Keratinocyte (primary cell): ENCODE data around the gene QPCT. TPM values are rescaled to one million over a fixed set of nuclear protein-coding genes. Genes with fewer than 3 reads are reported as not detected.

ENCODE experiments used
- DNase-seq: peaks from one replicate; pipeline ENCODE4 v3.0.0-alpha.2; 2011; ENCODE audit warnings: low read depth, missing footprints, low spot score
- FAIRE-seq: peaks from 2 replicates; lab custom pipeline; 2011; peaks lifted over from hg19 to GRCh38; lab: Jason Lieb, UNC
- H2AFZ ChIP-seq: 2 replicates; pipeline ENCODE4 v1.6.0; 2012; ENCODE audit warnings: low read length, control low read depth, inconsistent platforms; ENCODE audit not compliant: control insufficient read depth
- H3K27ac ChIP-seq: 2 replicates; pipeline ENCODE4 v1.5.1; 2011; ENCODE audit warnings: low read length; ENCODE audit not compliant: control insufficient read depth, insufficient read depth
- H3K27me3 ChIP-seq: 3 replicates; pipeline ENCODE4 v1.6.0; 2011; ENCODE audit warnings: low read length; ENCODE audit not compliant: control insufficient read depth, insufficient read depth; ENCODE audit errors: extremely low read depth
- H3K36me3 ChIP-seq, 2 experiments: 2 replicates in 1 of 2; 3 replicates in 1 of 2; pipeline ENCODE4 v1.5.1; 2011; ENCODE audit warnings: low read length in 2 of 2, mild to moderate bottlenecking in 1 of 2; ENCODE audit not compliant: control insufficient read depth in 2 of 2, insufficient read depth in 2 of 2; ENCODE audit errors: extremely low read depth in 1 of 2
- H3K4me1 ChIP-seq: 3 replicates; pipeline ENCODE4 v1.5.1; 2011; ENCODE audit warnings: low read length; ENCODE audit not compliant: control insufficient read depth, insufficient read depth; ENCODE audit errors: extremely low read depth
- H3K4me2 ChIP-seq: 3 replicates; pipeline ENCODE4 v1.6.0; 2011; ENCODE audit warnings: low read depth, low read length; ENCODE audit not compliant: control insufficient read depth, insufficient read depth; ENCODE audit errors: extremely low read depth
- H3K4me3 ChIP-seq, 3 experiments: fragments of 200-600 bp in 1 of 3; sonication (generic) in 1 of 3; 2 replicates in 2 of 3; 3 replicates in 1 of 3; pipeline ENCODE4 v1.5.1; 2011 to 2016; ENCODE audit warnings: low read length in 3 of 3, mild to moderate bottlenecking in 3 of 3, control low read depth in 2 of 3, inconsistent platforms in 1 of 3, low read depth in 1 of 3, mixed read lengths in 1 of 3, mixed run types in 1 of 3, moderate library complexity in 1 of 3; ENCODE audit not compliant: control insufficient read depth in 2 of 3, insufficient read depth in 2 of 3; ENCODE audit errors: extremely low read depth in 1 of 3
- H3K79me2 ChIP-seq: 2 replicates; pipeline ENCODE4 v1.6.0; 2012; ENCODE audit warnings: low read length; ENCODE audit not compliant: control insufficient read depth, insufficient read depth
- H3K9ac ChIP-seq: 3 replicates; pipeline ENCODE4 v1.6.0; 2011; ENCODE audit warnings: low read length; ENCODE audit not compliant: control insufficient read depth, insufficient read depth; ENCODE audit errors: extremely low read depth
- H3K9me1 ChIP-seq: 3 replicates; pipeline ENCODE4 v1.6.0; 2011; ENCODE audit warnings: low read length; ENCODE audit not compliant: control insufficient read depth, insufficient read depth; ENCODE audit errors: extremely low read depth
- H3K9me3 ChIP-seq: 2 replicates; pipeline ENCODE4 v1.5.1; 2012; ENCODE audit warnings: low read depth, low read length; ENCODE audit not compliant: control insufficient read depth
- H4K20me1 ChIP-seq: 3 replicates; pipeline ENCODE4 v1.6.0; 2011; ENCODE audit warnings: low read length; ENCODE audit not compliant: control insufficient read depth, insufficient read depth; ENCODE audit errors: extremely low read depth
- CTCF ChIP-seq, 3 experiments: IDR thresholded peaks in 1 of 3; conservative IDR thresholded peaks in 1 of 3; optimal IDR thresholded peaks in 1 of 3; 2 replicates in 2 of 3; 3 replicates in 1 of 3; pipeline versions ENCODE3 to v1.5.1; 2011; ENCODE audit warnings: low read length in 3 of 3, mild to moderate bottlenecking in 3 of 3, moderate library complexity in 2 of 3, control low read depth in 1 of 3, inconsistent platforms in 1 of 3; ENCODE audit not compliant: insufficient read depth in 2 of 3; ENCODE audit errors: extremely low read depth in 1 of 3
- EZH2 ChIP-seq: IDR thresholded peaks from one replicate; pipeline ENCODE4 v1.6.1; 2012; ENCODE audit warnings: inconsistent platforms, mild to moderate bottlenecking, low read length, moderate library complexity
- dilution Hi-C: fragments of 300-500 bp; cut with MboI; formaldehyde crosslinking; loops from one replicate; pipeline ENCODE4 v1.7.0; 2020; ENCODE audit warnings: low sequenced_read_pairs; ENCODE audit not compliant: extremely low pct_ligation_motif_present
- polyA plus RNA-seq, 5 experiments: library from polyadenylated mRNA; depleted of rRNA in 3 of 5; stranded (reverse) in 3 of 5; stranded (forward) in 1 of 5; unstranded in 1 of 5; fragments of >200 nt; gene quantifications; 1 replicate in 1 of 5; 2 replicates in 3 of 5; 3 replicates in 1 of 5; pipeline versions ENCODE4 v1.2.1 to v1.2.3, GENCODE V29; 2011 to 2012; ENCODE audit warnings: missing spikeins in 2 of 5, low read depth in 1 of 5, low replicate concordance in 1 of 5

The QPCT gene
- polyA plus RNA-seq, 1 donor (not counting 4 experiments of a cell fraction or from before 2014, with no cell fraction given): 11.6 TPM

GRCh38 chr2:37323781-37324535 is 20.5 kb upstream of the QPCT start:
- no peaks in the 10 kb centered on the region for H3K9me3 ChIP-seq
- peak overlapping the region; percentile 83 for H3K27ac ChIP-seq
- FAIRE-seq: no peak
- H2AFZ ChIP-seq: peak overlapping the region; percentile 82
- peaks cover 23% of the 10 kb centered on the region for H3K4me1 ChIP-seq
- no peaks in the 10 kb centered on the region for H3K27me3 ChIP-seq
- no peaks in the 10 kb centered on the region for H3K36me3 ChIP-seq
- peak overlapping the region; percentile 87 for H3K9ac ChIP-seq
- no peak for TF ChIP-seq EZH2
- TF ChIP-seq CTCF (optimal IDR thresholded peaks at IDR 0.05 in 1 of 3, IDR thresholded peaks at IDR 0.05 in 1 of 3, conservative IDR thresholded peaks at IDR 0.05 in 1 of 3; ENCODE audit: extremely low read depth in 1 of 3, insufficient read depth in 2 of 3, low read length in 3 of 3): no peak
- H4K20me1 ChIP-seq: no peaks in the 10 kb centered on the region
- dilution Hi-C loops: no loop called here
- no peaks in the 10 kb centered on the region for H3K9me1 ChIP-seq
- peak overlapping the region; percentile 88 for H3K4me2 ChIP-seq
- peak overlapping the region; percentile 72 to 89 (median 85) for H3K4me3 ChIP-seq
- peaks cover 49% of the 10 kb centered on the region for H3K79me2 ChIP-seq
- DNase-seq: no peak

GRCh38 chr2:37324536-37324785 is 20.0 kb upstream of the QPCT start:
- peaks cover 22% of the 10 kb centered on the region for H3K4me1 ChIP-seq
- no peaks in the 10 kb centered on the region for H3K36me3 ChIP-seq
- dilution Hi-C loops: no loop called here
- no peaks in the 10 kb centered on the region for H3K9me3 ChIP-seq
- peak overlapping the region; percentile 33 for H2AFZ ChIP-seq
- peaks cover 45% of the 10 kb centered on the region for H3K79me2 ChIP-seq
- H3K9me1 ChIP-seq: no peaks in the 10 kb centered on the region
- H3K27ac ChIP-seq: peak overlapping the region; percentile 83
- no peaks in the 10 kb centered on the region for H4K20me1 ChIP-seq
- no peak overlapping the region for H3K4me2 ChIP-seq
- TF ChIP-seq EZH2 (no peak), CTCF (optimal IDR thresholded peaks at IDR 0.05 in 1 of 3, IDR thresholded peaks at IDR 0.05 in 1 of 3, conservative IDR thresholded peaks at IDR 0.05 in 1 of 3; ENCODE audit: extremely low read depth in 1 of 3, insufficient read depth in 2 of 3, low read length in 3 of 3) (peak in 2 of 3 experiments; percentile 19 to 21)
- FAIRE-seq: no peak
- peak overlapping the region; percentile 87 for H3K9ac ChIP-seq
- H3K27me3 ChIP-seq: no peaks in the 10 kb centered on the region
- DNase-seq: no peak
- peak overlapping the region; percentile 72 to 85 (median 76) for H3K4me3 ChIP-seq
